Measurements from ENCODE around the gene PRAC1. TPM values are rescaled to one million over a fixed set of nuclear protein-coding genes. Genes with fewer than 3 reads are reported as not detected.

The PRAC1 gene
- total RNA-seq, 1 donor from 2014 or later, result 9.6 TPM

DNA sequence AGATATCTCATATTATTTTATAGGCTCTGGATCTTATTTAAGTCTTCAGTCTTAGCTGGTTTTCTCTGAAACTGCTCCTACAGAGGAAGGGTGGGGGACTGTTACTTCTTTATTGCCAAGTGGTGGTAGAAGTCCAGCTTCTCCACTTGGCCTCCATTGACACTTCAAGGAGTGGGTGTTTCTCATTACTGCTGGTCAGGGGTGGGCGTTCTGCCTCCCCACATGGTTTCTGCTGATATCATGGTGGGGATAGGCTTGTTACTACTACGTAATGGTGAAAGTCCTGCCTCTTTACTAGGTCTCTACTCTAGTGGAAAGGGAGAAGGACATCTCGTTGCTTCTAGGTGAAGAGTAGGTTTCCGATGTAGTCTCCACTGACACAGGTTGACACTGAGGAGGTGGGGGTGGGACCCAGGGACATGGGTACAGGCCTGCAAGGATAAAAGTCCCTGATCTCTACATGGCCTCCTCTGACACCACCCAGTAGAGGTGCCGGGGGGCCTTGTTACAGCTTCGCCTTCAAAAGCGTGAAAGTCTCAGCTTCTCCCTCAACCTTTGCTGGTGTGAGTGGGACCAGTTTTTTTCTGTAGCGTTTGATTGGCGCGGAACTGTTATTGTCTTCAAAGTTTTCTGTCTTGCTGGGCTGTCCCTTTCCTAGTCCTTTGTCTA is 20.3 kb downstream of the PRAC1 start:
- DNase-seq (ENCODE audit: extremely low spot score in 2 of 2), result no peak
- H3K4me3 ChIP-seq, result no peak overlapping the region
- no peaks in the 10 kb centered on the region for H3K27me3 ChIP-seq
- H3K36me3 ChIP-seq, result no peaks in the 10 kb centered on the region
- H3K27ac ChIP-seq, result no peak overlapping the region
- H3K9me3 ChIP-seq, result no peaks in the 10 kb centered on the region
- intact Hi-C loops (cut with DNase I), result no loop called here
- no peaks in the 10 kb centered on the region for H3K4me1 ChIP-seq
- TF ChIP-seq POLR2A (IDR thresholded peaks at IDR 0.05), result no peak
- no peak for TF ChIP-seq POLR2AphosphoS5 (IDR thresholded peaks at IDR 0.05; ENCODE audit: insufficient read depth in 1 of 2, low read depth in 1 of 2)
- TF ChIP-seq, protein P1, sequence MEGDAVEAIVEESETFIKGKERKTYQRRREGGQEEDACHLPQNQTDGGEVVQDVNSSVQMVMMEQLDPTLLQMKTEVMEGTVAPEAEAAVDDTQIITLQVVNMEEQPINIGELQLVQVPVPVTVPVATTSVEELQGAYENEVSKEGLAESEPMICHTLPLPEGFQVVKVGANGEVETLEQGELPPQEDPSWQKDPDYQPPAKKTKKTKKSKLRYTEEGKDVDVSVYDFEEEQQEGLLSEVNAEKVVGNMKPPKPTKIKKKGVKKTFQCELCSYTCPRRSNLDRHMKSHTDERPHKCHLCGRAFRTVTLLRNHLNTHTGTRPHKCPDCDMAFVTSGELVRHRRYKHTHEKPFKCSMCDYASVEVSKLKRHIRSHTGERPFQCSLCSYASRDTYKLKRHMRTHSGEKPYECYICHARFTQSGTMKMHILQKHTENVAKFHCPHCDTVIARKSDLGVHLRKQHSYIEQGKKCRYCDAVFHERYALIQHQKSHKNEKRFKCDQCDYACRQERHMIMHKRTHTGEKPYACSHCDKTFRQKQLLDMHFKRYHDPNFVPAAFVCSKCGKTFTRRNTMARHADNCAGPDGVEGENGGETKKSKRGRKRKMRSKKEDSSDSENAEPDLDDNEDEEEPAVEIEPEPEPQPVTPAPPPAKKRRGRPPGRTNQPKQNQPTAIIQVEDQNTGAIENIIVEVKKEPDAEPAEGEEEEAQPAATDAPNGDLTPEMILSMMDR (IDR thresholded peaks at IDR 0.05), result no peak

DNA sequence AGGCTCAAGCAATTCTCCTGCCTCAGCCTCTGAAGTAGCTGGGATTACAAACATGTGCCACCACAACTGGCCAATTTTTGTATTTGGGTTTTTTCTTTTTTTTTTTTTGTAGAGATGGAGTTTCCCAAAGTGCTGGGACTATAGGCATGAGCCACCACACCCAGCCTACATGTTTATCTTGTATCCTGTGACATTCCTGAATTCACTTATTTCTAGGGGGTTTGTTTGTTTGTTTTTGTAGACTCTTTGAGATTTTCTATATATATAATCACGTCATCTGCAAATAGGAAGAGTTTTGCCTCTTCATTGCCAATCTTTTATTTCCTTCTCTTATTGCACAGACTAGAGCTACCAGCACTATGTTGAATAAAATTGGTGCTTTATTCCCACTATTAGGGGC is 29.1 kb downstream of the PRAC1 start:
- DNase-seq (ENCODE audit: extremely low spot score in 2 of 2), result no peak
- intact Hi-C loops (cut with DNase I), result no loop called here
- H3K4me1 ChIP-seq, result no peaks in the 10 kb centered on the region
- no peaks in the 10 kb centered on the region for H3K27me3 ChIP-seq
- no peak overlapping the region for H3K4me3 ChIP-seq
- TF ChIP-seq, protein P1 (IDR thresholded peaks at IDR 0.05), result no peak
- TF ChIP-seq POLR2A (IDR thresholded peaks at IDR 0.05) (no peak), POLR2AphosphoS5 (IDR thresholded peaks at IDR 0.05; ENCODE audit: insufficient read depth in 1 of 2, low read depth in 1 of 2) (no peak)
- no peak overlapping the region for H3K27ac ChIP-seq
- H3K9me3 ChIP-seq, result peaks cover 5% of the 10 kb centered on the region
- no peaks in the 10 kb centered on the region for H3K36me3 ChIP-seq

DNA sequence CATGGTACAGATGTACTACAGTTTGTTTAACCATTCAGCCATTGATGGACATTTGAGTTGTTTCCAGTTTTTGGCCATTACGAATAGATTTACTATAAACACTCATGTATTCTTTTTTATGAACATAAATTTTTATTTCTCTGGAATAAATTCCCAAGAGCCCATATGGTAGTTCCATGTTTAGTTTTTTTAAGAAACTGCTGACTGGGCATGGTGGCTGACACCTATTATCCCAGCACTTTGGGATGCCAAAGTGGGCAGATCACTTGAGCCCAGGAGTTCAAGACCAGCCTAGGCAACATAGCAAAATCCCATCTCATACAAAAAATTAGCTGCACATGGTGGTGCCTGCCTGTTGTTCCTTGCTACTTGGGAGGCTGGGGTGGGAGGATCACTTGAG is 30.3 kb downstream of the PRAC1 start:
- DNase-seq (ENCODE audit: extremely low spot score in 2 of 2), result no peak
- Histone ChIP-seq H3K4me1 (no peaks in the 10 kb centered on the region), H3K4me3 (no peak overlapping the region), H3K36me3 (no peaks in the 10 kb centered on the region), H3K27me3 (no peaks in the 10 kb centered on the region), H3K9me3 (peaks cover 5% of the 10 kb centered on the region), H3K27ac (no peak overlapping the region)
- intact Hi-C loops (cut with DNase I), result no loop called here
- TF ChIP-seq POLR2A (IDR thresholded peaks at IDR 0.05) (no peak), POLR2AphosphoS5 (IDR thresholded peaks at IDR 0.05; ENCODE audit: insufficient read depth in 1 of 2, low read depth in 1 of 2) (no peak)
- TF ChIP-seq, protein P1 (IDR thresholded peaks at IDR 0.05), result no peak

DNA sequence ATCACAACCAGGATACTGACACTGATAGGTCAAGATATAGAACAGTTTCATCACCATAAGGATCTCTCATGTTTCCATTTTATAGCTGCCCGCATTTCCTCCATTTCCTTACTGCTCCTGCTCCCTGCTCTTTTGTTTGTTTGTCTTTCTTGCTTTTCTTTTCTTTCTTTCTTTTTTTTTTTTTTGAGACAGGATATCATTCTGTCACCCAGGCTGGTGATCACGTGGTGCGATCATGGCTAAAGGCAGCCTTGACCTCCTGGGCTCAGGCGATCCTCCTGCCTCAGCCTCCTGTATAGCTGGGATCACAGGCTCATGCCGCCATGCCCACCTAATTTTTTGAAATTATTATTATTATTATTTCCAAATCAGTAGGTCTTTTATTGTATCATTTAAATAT is 31.7 kb downstream of the PRAC1 start:
- Histone ChIP-seq H3K4me1 (no peaks in the 10 kb centered on the region), H3K27ac (no peak overlapping the region), H3K36me3 (no peaks in the 10 kb centered on the region), H3K4me3 (no peak overlapping the region), H3K27me3 (no peaks in the 10 kb centered on the region), H3K9me3 (peaks cover 5% of the 10 kb centered on the region)
- no peak for DNase-seq (ENCODE audit: extremely low spot score in 2 of 2)
- TF ChIP-seq POLR2A (IDR thresholded peaks at IDR 0.05) (no peak), POLR2AphosphoS5 (IDR thresholded peaks at IDR 0.05; ENCODE audit: insufficient read depth in 1 of 2, low read depth in 1 of 2) (no peak)
- TF ChIP-seq, protein P1 (IDR thresholded peaks at IDR 0.05), result no peak
- intact Hi-C loops (cut with DNase I), result no loop called here

DNA sequence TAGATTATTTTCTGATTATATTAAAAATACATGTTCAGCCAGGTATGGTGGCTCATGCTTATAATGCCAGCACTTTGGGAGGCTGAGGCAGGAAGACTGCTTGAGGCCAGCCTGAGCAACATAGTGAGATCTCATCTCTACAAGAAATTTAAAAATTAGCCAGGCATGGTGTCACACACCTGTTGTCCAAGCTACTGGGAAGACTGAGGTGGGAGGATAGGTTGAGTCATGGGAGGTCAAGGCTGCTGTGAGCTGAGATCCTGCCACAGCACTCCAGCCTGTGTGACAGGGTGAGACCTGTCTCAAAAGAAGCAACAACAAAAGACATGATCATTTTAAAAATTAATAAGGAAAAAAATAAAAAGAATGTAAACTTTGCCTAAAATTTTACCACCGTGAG is 40.7 kb downstream of the PRAC1 start:
- Histone ChIP-seq H3K36me3 (no peaks in the 10 kb centered on the region), H3K27ac (no peak overlapping the region), H3K9me3 (no peaks in the 10 kb centered on the region), H3K27me3 (no peaks in the 10 kb centered on the region), H3K4me3 (no peak overlapping the region), H3K4me1 (peaks cover 6% of the 10 kb centered on the region)
- TF ChIP-seq POLR2AphosphoS5 (IDR thresholded peaks at IDR 0.05; ENCODE audit: insufficient read depth in 1 of 2, low read depth in 1 of 2) (no peak), POLR2A (IDR thresholded peaks at IDR 0.05) (no peak)
- TF ChIP-seq, protein P1 (IDR thresholded peaks at IDR 0.05), result no peak
- DNase-seq (ENCODE audit: extremely low spot score in 2 of 2), result peak in 1 of 2 donors; percentile 28
- intact Hi-C loops (cut with DNase I), result no loop called here

All from vagina (tissue), 2 donors.